Neural progenitor cell (in vitro differentiated cells): Measurements from ENCODE around the gene PBX3. TPM values are rescaled to one million over a fixed set of nuclear protein-coding genes. Genes with fewer than 3 reads are reported as not detected.

Source experiments
- DNase-seq: peaks from one replicate; pipeline ENCODE4 v3.0.0-alpha.2; 2016; ENCODE audit warnings: low spot score
- H2AFZ ChIP-seq: fragments of 200-600 bp; sonication (generic); replicated peaks from 2 replicates; pipeline ENCODE4 v1.6.1; 2016; ENCODE audit warnings: antibody characterized with exemption
- H3F3A ChIP-seq: fragments of 200-600 bp; sonication (generic); 2 replicates; pipeline ENCODE4 v1.6.1; 2016; ENCODE audit warnings: antibody characterized with exemption, low read depth
- H3K27ac ChIP-seq: fragments of 200-600 bp; sonication (generic); 2 replicates; pipeline ENCODE4 v1.5.1; 2016; ENCODE audit warnings: mild to moderate bottlenecking
- H3K27me3 ChIP-seq: fragments of 200-600 bp; sonication (generic); 2 replicates; pipeline ENCODE4 v1.6.1; 2016; ENCODE audit warnings: mild to moderate bottlenecking, moderate library complexity
- H3K36me3 ChIP-seq: fragments of 200-600 bp; sonication (generic); 2 replicates; pipeline ENCODE4 v1.5.1; 2016
- H3K4me1 ChIP-seq: fragments of 200-600 bp; sonication (generic); 2 replicates; pipeline ENCODE4 v1.6.1; 2016; ENCODE audit warnings: mixed run types
- H3K4me2 ChIP-seq: fragments of 200-600 bp; sonication (generic); 2 replicates; pipeline ENCODE4 v1.6.1; 2016
- H3K4me3 ChIP-seq: fragments of 200-600 bp; sonication (generic); 2 replicates; pipeline ENCODE4 v1.5.1; 2016
- H3K79me2 ChIP-seq: fragments of 200-600 bp; sonication (generic); 2 replicates; pipeline ENCODE4 v1.6.1; 2016; ENCODE audit warnings: low read depth
- H3K9ac ChIP-seq: fragments of 200-600 bp; sonication (generic); 2 replicates; pipeline ENCODE4 v1.6.1; 2016
- H3K9me3 ChIP-seq: fragments of 200-600 bp; sonication (generic); 2 replicates; pipeline ENCODE4 v1.5.1; 2016; ENCODE audit warnings: low read depth
- H4K20me1 ChIP-seq: fragments of 200-600 bp; sonication (generic); 2 replicates; pipeline ENCODE4 v1.6.1; 2016; ENCODE audit warnings: low read depth
- H3K27ac Mint-ChIP-seq: 3 replicates; pipeline ENCODE4 v1.8.0; 2021; ENCODE audit warnings: mixed read lengths
- H3K27me3 Mint-ChIP-seq: 2 replicates; pipeline ENCODE4 v1.8.0; 2022; ENCODE audit warnings: low read depth, mild to moderate bottlenecking, inconsistent platforms, moderate library complexity, mixed read lengths; ENCODE audit not compliant: insufficient read depth
- H3K36me3 Mint-ChIP-seq: 3 replicates; pipeline ENCODE4 v1.8.0; 2021; ENCODE audit warnings: mixed read lengths
- H3K4me1 Mint-ChIP-seq: 3 replicates; pipeline ENCODE4 v1.8.0; 2021; ENCODE audit warnings: mixed read lengths
- H3K4me3 Mint-ChIP-seq: 3 replicates; pipeline ENCODE4 v1.8.0; 2021; ENCODE audit warnings: mild to moderate bottlenecking, moderate library complexity, mixed read lengths
- H3K9me3 Mint-ChIP-seq: 3 replicates; pipeline ENCODE4 v1.8.0; 2020; ENCODE audit warnings: mixed read lengths
- EZH2 ChIP-seq: fragments of 200-600 bp; sonication (generic); IDR thresholded peaks from 2 replicates; pipeline ENCODE4 v1.6.1; 2017; ENCODE audit warnings: antibody characterized with exemption, mild to moderate bottlenecking, moderate library complexity
- EZH2phosphoT487 ChIP-seq: fragments of 200-600 bp; sonication (generic); IDR thresholded peaks from 2 replicates; pipeline ENCODE4 v1.6.1; 2017; ENCODE audit warnings: antibody characterized with exemption
- total RNA-seq: library from RNA; depleted of rRNA; stranded (reverse); fragments of >200 nt; gene quantifications from 2 replicates; pipeline ENCODE4 v1.2.3, GENCODE V29; 2015; ENCODE audit warnings: low replicate concordance
- TF ChIP-seq, protein P1 (sequence below): fragments of 200-600 bp; sonication (generic); IDR thresholded peaks from 2 replicates; pipeline ENCODE4 v1.5.1; 2017; ENCODE audit warnings: antibody characterized with exemption, mild to moderate bottlenecking

PBX3 gene
- total RNA-seq, 1 donor from 2014 or later = 99.5 TPM

DNA sequence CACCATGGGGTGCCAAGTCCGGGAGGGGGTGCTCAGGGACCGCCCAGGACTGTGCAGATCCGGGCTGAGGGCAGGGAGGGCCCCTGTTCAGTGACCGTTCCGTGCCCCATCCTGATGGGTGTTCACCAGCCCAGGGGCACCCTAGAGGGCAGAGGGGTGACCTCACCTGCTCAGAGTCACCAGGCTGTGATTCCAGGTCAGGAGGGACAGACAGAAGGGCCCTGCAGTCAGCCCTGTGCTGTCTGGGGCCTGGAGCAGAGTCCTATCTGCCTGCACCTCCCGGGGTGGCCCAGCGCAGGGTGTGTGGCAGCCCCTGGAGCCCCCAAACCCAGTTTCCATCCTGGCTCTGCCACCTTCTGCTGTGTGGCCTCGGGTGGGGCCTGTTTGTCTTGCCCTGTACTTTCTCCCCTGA, 241.9 kb downstream of the PBX3 start:
- no peak overlapping the region for H2AFZ ChIP-seq
- TF ChIP-seq EZH2phosphoT487 (no peak), EZH2 (no peak)
- TF ChIP-seq, protein P1, sequence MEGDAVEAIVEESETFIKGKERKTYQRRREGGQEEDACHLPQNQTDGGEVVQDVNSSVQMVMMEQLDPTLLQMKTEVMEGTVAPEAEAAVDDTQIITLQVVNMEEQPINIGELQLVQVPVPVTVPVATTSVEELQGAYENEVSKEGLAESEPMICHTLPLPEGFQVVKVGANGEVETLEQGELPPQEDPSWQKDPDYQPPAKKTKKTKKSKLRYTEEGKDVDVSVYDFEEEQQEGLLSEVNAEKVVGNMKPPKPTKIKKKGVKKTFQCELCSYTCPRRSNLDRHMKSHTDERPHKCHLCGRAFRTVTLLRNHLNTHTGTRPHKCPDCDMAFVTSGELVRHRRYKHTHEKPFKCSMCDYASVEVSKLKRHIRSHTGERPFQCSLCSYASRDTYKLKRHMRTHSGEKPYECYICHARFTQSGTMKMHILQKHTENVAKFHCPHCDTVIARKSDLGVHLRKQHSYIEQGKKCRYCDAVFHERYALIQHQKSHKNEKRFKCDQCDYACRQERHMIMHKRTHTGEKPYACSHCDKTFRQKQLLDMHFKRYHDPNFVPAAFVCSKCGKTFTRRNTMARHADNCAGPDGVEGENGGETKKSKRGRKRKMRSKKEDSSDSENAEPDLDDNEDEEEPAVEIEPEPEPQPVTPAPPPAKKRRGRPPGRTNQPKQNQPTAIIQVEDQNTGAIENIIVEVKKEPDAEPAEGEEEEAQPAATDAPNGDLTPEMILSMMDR = no peak
- H3K79me2 ChIP-seq = no peaks in the 10 kb centered on the region
- Mint-ChIP-seq H3K27ac (no peak overlapping the region), H3K4me3 (no peak overlapping the region), H3K36me3 (no peaks in the 10 kb centered on the region), H3K27me3 (peaks cover 10% of the 10 kb centered on the region), H3K9me3 (no peaks in the 10 kb centered on the region), H3K4me1 (peaks cover 6% of the 10 kb centered on the region)
- H4K20me1 ChIP-seq = no peaks in the 10 kb centered on the region
- no peak for DNase-seq
- no peaks in the 10 kb centered on the region for H3K27me3 ChIP-seq
- no peaks in the 10 kb centered on the region for H3K9me3 ChIP-seq
- H3K4me2 ChIP-seq = no peak overlapping the region
- no peak overlapping the region for H3K4me3 ChIP-seq
- no peak overlapping the region for H3K27ac ChIP-seq
- no peak overlapping the region for H3K9ac ChIP-seq
- H3K36me3 ChIP-seq = no peaks in the 10 kb centered on the region
- no peaks in the 10 kb centered on the region for H3F3A ChIP-seq
- no peaks in the 10 kb centered on the region for H3K4me1 ChIP-seq

DNA sequence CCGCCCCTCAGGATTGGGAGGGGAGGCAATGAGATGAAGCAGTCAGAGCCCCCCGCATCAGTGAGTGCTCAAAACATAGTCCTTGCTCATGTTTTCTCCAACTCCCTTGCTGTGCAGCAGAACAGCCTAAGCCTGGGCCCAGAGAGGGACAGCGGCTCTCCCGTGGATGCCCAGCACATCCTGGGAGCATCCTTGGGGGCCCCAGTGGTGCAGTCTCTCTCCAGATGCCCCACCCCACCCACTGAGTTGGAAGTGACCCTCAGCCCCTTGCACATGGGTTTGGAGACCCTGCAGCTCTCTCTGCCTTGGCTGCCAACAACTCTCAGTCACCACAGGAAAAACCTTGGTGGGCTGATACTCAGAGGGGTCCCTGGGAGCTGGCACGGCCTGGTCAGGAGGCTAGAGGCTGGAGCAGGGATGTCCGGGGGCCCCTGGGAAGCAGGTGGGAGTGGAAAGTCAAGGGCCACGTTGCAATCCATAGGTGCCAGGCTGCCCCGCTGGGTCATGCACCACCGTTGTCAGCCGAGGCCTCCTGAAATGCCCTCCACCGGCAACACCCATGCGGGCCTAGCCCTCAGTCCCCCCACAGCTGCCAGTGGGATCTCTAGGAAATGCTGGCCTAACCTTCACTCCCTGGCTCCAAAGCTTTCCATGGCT, 242.5 kb downstream of the PBX3 start:
- H3K4me1 ChIP-seq = no peaks in the 10 kb centered on the region
- H3K9ac ChIP-seq = no peak overlapping the region
- no peak overlapping the region for H3K4me2 ChIP-seq
- peaks cover 6% of the 10 kb centered on the region for H3K4me1 Mint-ChIP-seq
- H3K9me3 ChIP-seq = no peaks in the 10 kb centered on the region
- no peaks in the 10 kb centered on the region for H3K27me3 ChIP-seq
- H3K79me2 ChIP-seq = no peaks in the 10 kb centered on the region
- DNase-seq = no peak
- H3K9me3 Mint-ChIP-seq = no peaks in the 10 kb centered on the region
- H3K27ac Mint-ChIP-seq = no peak overlapping the region
- H2AFZ ChIP-seq = no peak overlapping the region
- no peaks in the 10 kb centered on the region for H3K36me3 Mint-ChIP-seq
- H3K27me3 Mint-ChIP-seq = peaks cover 10% of the 10 kb centered on the region
- H3K36me3 ChIP-seq = no peaks in the 10 kb centered on the region
- no peak overlapping the region for H3K4me3 Mint-ChIP-seq
- TF ChIP-seq, protein P1 = no peak
- no peak for TF ChIP-seq EZH2
- no peak for TF ChIP-seq EZH2phosphoT487
- H4K20me1 ChIP-seq = no peaks in the 10 kb centered on the region
- no peak overlapping the region for H3K27ac ChIP-seq
- no peaks in the 10 kb centered on the region for H3F3A ChIP-seq
- H3K4me3 ChIP-seq = no peak overlapping the region

DNA sequence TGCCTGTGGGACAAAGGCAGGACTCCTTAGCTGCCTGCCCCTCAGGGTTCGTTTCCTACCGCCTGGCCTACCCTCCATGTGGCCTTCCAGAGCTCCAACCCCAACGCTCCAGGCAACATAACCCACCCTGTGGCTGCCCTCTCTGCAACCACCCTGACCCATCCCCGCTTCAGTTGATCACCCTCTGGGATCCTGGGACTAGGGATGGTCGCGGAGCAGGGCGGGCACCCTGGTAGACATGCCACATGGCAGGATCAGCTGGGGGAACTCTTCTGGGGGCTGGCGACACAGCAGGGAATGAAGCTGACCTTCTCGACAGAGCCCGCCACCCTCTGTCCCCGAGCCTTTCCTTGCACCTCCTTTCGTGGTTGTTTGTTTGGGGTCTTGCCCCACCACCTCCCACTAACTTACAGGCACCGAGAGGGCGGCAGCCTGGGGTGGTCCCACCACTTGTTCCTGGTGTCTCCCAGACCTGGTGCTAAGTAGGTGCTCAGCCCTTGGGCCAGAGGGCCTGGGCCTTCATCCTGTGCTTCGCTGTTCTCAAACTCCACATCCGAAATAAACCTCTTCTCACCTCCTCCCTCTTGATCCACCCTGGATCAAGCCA, 243.1 kb downstream of the PBX3 start:
- H3K27me3 ChIP-seq = no peaks in the 10 kb centered on the region
- peaks cover 6% of the 10 kb centered on the region for H3K4me1 Mint-ChIP-seq
- H3K27ac ChIP-seq = no peak overlapping the region
- H3K9me3 Mint-ChIP-seq = no peaks in the 10 kb centered on the region
- no peak overlapping the region for H3K4me2 ChIP-seq
- no peaks in the 10 kb centered on the region for H3K36me3 ChIP-seq
- H4K20me1 ChIP-seq = no peaks in the 10 kb centered on the region
- no peak overlapping the region for H3K9ac ChIP-seq
- no peaks in the 10 kb centered on the region for H3K79me2 ChIP-seq
- DNase-seq = no peak
- H3K9me3 ChIP-seq = no peaks in the 10 kb centered on the region
- H3K36me3 Mint-ChIP-seq = no peaks in the 10 kb centered on the region
- TF ChIP-seq EZH2phosphoT487 (no peak), EZH2 (no peak)
- TF ChIP-seq, protein P1 = no peak
- H3K27me3 Mint-ChIP-seq = peaks cover 6% of the 10 kb centered on the region
- H3K4me3 ChIP-seq = no peak overlapping the region
- no peaks in the 10 kb centered on the region for H3K4me1 ChIP-seq
- H2AFZ ChIP-seq = no peak overlapping the region
- no peak overlapping the region for H3K4me3 Mint-ChIP-seq
- H3F3A ChIP-seq = no peaks in the 10 kb centered on the region
- H3K27ac Mint-ChIP-seq = no peak overlapping the region
